NCI-H1105 treated with DMSO at 0.1 percent for 48 hours (cell line): ENCODE results near the gene PCF11.
"Not testable (repeated sequence)": the region's sequence is repeated elsewhere in the genome, so short reads cannot be mapped to it uniquely, and the experiment has no call there.

Experiments
- DNase-seq: peaks from one replicate; lab custom pipeline; 2025; lab: John Stamatoyannopoulos, UW

PCF11 gene

GRCh38 chr11:83193315-83194280 lies 36.7 kb downstream of the PCF11 start, which contains the start of gene ANKRD42:
Gene ANKRD42 (plus strand): TSS chr11:83193712. CDS start chr11:83194671, 959 bp downstream.
- peak; percentile 94 for DNase-seq

- DNase-seq: peak; percentile 21
Measured at GRCh38 chr11:83194281-83195142, 37.6 kb downstream of the PCF11 start.

- DNase-seq: no peak
Measured at GRCh38 chr11:83195143-83195466, 38.2 kb downstream of the PCF11 start.

- DNase-seq: no peak
Measured at GRCh38 chr11:83195649-83196048, 38.7 kb downstream of the PCF11 start.

- no peak for DNase-seq
Measured at GRCh38 chr11:83200035-83200434, 43.1 kb downstream of the PCF11 start.

- no peak for DNase-seq
Measured at GRCh38 chr11:83205608-83206185, 48.8 kb downstream of the PCF11 start.

- no peak for DNase-seq
Measured at GRCh38 chr11:83206221-83206620, 49.3 kb downstream of the PCF11 start.

- not testable (repeated sequence) for DNase-seq
Measured at GRCh38 chr11:83206771-83207382, 49.9 kb downstream of the PCF11 start.

GRCh38 chr11:83219095-83219494 lies 62.2 kb downstream of the PCF11 start:
- peak; percentile 1 for DNase-seq

GRCh38 chr11:83220260-83220659 lies 63.3 kb downstream of the PCF11 start:
- peak; percentile 83 for DNase-seq

GRCh38 chr11:83221694-83222093 lies 64.8 kb downstream of the PCF11 start:
- no peak for DNase-seq

GRCh38 chr11:83222499-83222898 lies 65.6 kb downstream of the PCF11 start:
- DNase-seq: no peak

- DNase-seq: no peak
Measured at GRCh38 chr11:83223457-83223856, 66.5 kb downstream of the PCF11 start.

GRCh38 chr11:83235825-83236224 lies 78.9 kb downstream of the PCF11 start:
- no peak for DNase-seq
